HEK293T (cell line): Measurements from ENCODE around the gene ELOA.
"Not testable (repeated sequence)": the region's sequence is repeated elsewhere in the genome, so short reads cannot be mapped to it uniquely, and the experiment has no call there.

Source experiments
- CTCF ChIA-PET: fragments of 350-600 bp; formaldehyde crosslinking; extraction: SDS; loops from one replicate; lab custom pipeline; 2021; ENCODE audit warnings: antibody characterized with exemption, inconsistent platforms; lab: Yijun Ruan, JAX
- POLR2A ChIA-PET: fragments of 350-600 bp; formaldehyde crosslinking; extraction: SDS; loops from one replicate; lab custom pipeline; 2020; ENCODE audit warnings: antibody characterized with exemption, inconsistent platforms; lab: Yijun Ruan, JAX
- DNase-seq: peaks from one replicate; pipeline ENCODE4 v3.0.0; 2012; ENCODE audit warnings: mixed read lengths; ENCODE audit errors: extremely low spot score
- ARNT ChIP-seq: fragments of 450-650 bp; IDR thresholded peaks from 2 replicates; pipeline ENCODE4 v1.6.1; 2017; ENCODE audit warnings: mild to moderate bottlenecking
- BHLHE40 ChIP-seq: fragments of 450-650 bp; IDR thresholded peaks from 2 replicates; pipeline ENCODE4 v1.6.1; 2016; ENCODE audit warnings: mild to moderate bottlenecking, moderate library complexity, borderline replicate concordance
- CTBP1 ChIP-seq: fragments of 450-650 bp; IDR thresholded peaks from 2 replicates; pipeline ENCODE4 v1.6.1; 2016; ENCODE audit warnings: borderline replicate concordance
- ELF4 ChIP-seq: fragments of 450-650 bp; IDR thresholded peaks from 2 replicates; pipeline ENCODE4 v1.6.1; 2017; ENCODE audit warnings: antibody characterized with exemption
- FOXA1 ChIP-seq: fragments of 450-650 bp; IDR thresholded peaks from 2 replicates; pipeline ENCODE4 v1.6.1; 2016; ENCODE audit warnings: mild to moderate bottlenecking
- FOXK2 ChIP-seq: fragments of 450-650 bp; IDR thresholded peaks from 2 replicates; pipeline ENCODE4 v1.6.1; 2016; ENCODE audit warnings: mild to moderate bottlenecking
- FOXM1 ChIP-seq: fragments of 450-650 bp; IDR thresholded peaks from 2 replicates; pipeline ENCODE4 v1.6.1; 2017; ENCODE audit warnings: mild to moderate bottlenecking, borderline replicate concordance
- HDGF ChIP-seq: fragments of 450-650 bp; IDR thresholded peaks from 2 replicates; pipeline ENCODE4 v1.6.1; 2017; ENCODE audit warnings: antibody characterized with exemption, borderline replicate concordance
- L3MBTL2 ChIP-seq: fragments of 450-650 bp; conservative IDR thresholded peaks from 2 replicates; pipeline ENCODE4 v1.6.1; 2016; ENCODE audit warnings: mild to moderate bottlenecking
- NFRKB ChIP-seq: fragments of 450-650 bp; IDR thresholded peaks from 2 replicates; pipeline ENCODE4 v1.6.1; 2016; ENCODE audit warnings: mild to moderate bottlenecking, moderate library complexity
- PKNOX1 ChIP-seq: fragments of 450-650 bp; IDR thresholded peaks from 2 replicates; pipeline ENCODE4 v1.6.1; 2016
- SP1 ChIP-seq: fragments of 450-650 bp; IDR thresholded peaks from 2 replicates; pipeline ENCODE4 v1.6.1; 2017
- SUZ12 ChIP-seq: fragments of 450-650 bp; IDR thresholded peaks from 2 replicates; pipeline ENCODE4 v1.6.1; 2016; ENCODE audit warnings: mild to moderate bottlenecking
- TARDBP ChIP-seq: fragments of 450-650 bp; IDR thresholded peaks from 2 replicates; pipeline ENCODE4 v1.6.1; 2016
- ZNF384 ChIP-seq: fragments of 450-650 bp; IDR thresholded peaks from 2 replicates; pipeline ENCODE4 v1.6.1; 2016

ELOA gene

GRCh38 chr1:23793018-23793781 is 49.9 kb downstream of the ELOA start:
- CTCF ChIA-PET, result interaction anchor here (1.4 kb wide), 1 partner anchor 22 kb away, joined by 3 read pairs; no protein-coding TSS in a partner anchor
- DNase-seq, result no peak
- no peak for TF ChIP-seq FOXM1
- no peak for TF ChIP-seq BHLHE40
- TF ChIP-seq SUZ12, result no peak
- no peak for TF ChIP-seq SP1
- TF ChIP-seq FOXK2, result no peak
- TF ChIP-seq ARNT, result no peak
- no peak for TF ChIP-seq FOXA1
- no peak for TF ChIP-seq ELF4
- no peak for TF ChIP-seq TARDBP
- no peak for TF ChIP-seq PKNOX1
- POLR2A ChIA-PET, result interaction anchor here (1.2 to 5.9 kb wide), 2 partner anchors 14 to 15 kb away, joined by 4 to 42 read pairs; partner anchors contain the start of gene PITHD1

GRCh38 chr1:23793861-23794731 is 50.8 kb downstream of the ELOA start:
- ChIA-PET CTCF (interaction anchor here (1.4 kb wide), 1 partner anchor 22 kb away, joined by 3 read pairs; no protein-coding TSS in a partner anchor), POLR2A (interaction anchor here (1.2 kb wide), 1 partner anchor 15 kb away, joined by 4 read pairs; the partner anchor contains the start of gene PITHD1)
- DNase-seq, result no peak
- TF ChIP-seq ARNT (no peak), ZNF384 (no peak), PKNOX1 (no peak), NFRKB (no peak), BHLHE40 (no peak), CTBP1 (no peak), HDGF (no peak), FOXA1 (no peak), SUZ12 (no peak), ELF4 (no peak), FOXK2 (no peak), FOXM1 (no peak), TARDBP (no peak)

GRCh38 chr1:23794732-23795182 is 51.5 kb downstream of the ELOA start:
- CTCF ChIA-PET, DNase-seq: not testable (repeated sequence)
- POLR2A ChIA-PET, result interaction anchor here (1.2 kb wide), 1 partner anchor 16 kb away, joined by 4 read pairs; the partner anchor contains the start of gene PITHD1

- no peak for TF ChIP-seq HDGF
- TF ChIP-seq L3MBTL2, result no peak
- no peak for TF ChIP-seq NFRKB
- no peak for TF ChIP-seq FOXK2
- TF ChIP-seq ZNF384, result no peak
- TF ChIP-seq ELF4, result no peak
- no peak for DNase-seq
- ChIA-PET CTCF (no interaction called here), POLR2A (interaction anchor here (0.8 kb wide), 1 partner anchor 18 kb away, joined by 4 read pairs; the partner anchor contains the start of gene PITHD1)
Observed at GRCh38 chr1:23795676-23796465, 52.6 kb downstream of the ELOA start.

GRCh38 chr1:23796466-23797271 is 53.4 kb downstream of the ELOA start:
- DNase-seq, result no peak
- CTCF ChIA-PET, result interaction anchor here (0.6 kb wide), 1 partner anchor 17 kb away, joined by 3 read pairs; no protein-coding TSS in a partner anchor
- POLR2A ChIA-PET, result interaction anchor here (0.8 kb wide), 1 partner anchor 19 kb away, joined by 4 read pairs; the partner anchor contains the start of gene PITHD1
- TF ChIP-seq CTBP1, result no peak
- TF ChIP-seq ZNF384, result no peak
- TF ChIP-seq SUZ12, result no peak
- no peak for TF ChIP-seq ELF4
